GM19099 (cell line): ENCODE results near the gene HABP4.

Experiments used
- POLR2A ChIP-seq: IDR thresholded peaks from 3 replicates; pipeline ENCODE4 v1.6.1; 2011; ENCODE audit warnings: low read depth; ENCODE audit not compliant: insufficient read length; ENCODE audit errors: extremely low read depth

The HABP4 gene, protein sequence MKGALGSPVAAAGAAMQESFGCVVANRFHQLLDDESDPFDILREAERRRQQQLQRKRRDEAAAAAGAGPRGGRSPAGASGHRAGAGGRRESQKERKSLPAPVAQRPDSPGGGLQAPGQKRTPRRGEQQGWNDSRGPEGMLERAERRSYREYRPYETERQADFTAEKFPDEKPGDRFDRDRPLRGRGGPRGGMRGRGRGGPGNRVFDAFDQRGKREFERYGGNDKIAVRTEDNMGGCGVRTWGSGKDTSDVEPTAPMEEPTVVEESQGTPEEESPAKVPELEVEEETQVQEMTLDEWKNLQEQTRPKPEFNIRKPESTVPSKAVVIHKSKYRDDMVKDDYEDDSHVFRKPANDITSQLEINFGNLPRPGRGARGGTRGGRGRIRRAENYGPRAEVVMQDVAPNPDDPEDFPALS

DNA sequence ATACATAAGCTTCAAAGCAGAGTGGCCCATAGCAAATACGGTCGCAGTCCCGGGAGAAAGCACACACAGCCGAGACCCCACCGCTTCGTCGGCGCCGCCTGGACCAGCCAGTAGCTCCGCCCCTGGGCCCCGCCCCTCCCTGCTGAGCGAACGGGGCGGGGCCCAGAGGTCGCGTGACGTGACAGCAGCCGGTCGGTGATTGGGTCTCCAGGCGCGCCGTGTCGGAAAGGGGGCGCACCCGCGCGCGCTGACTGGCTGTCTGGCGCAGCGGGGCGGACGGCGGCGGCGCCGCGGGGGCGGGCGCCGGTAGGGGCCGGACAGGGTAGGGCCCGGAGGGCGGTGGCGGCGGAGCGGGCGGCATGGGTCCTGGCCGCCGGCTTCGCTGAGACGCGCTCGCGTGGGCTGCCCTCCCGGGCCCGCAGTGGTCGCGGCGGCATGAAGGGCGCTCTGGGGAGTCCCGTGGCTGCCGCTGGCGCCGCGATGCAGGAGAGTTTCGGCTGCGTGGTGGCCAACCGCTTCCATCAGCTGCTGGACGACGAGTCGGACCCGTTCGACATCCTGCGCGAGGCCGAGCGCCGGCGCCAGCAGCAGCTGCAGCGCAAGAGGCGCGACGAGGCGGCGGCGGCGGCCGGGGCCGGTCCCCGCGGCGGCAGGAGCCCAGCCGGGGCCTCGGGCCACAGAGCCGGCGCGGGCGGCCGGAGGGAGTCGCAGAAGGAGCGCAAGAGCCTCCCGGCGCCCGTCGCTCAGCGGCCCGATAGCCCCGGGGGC, at the start of gene HABP4:
TSS of gene HABP4 (plus strand) at position 325 of the 768 bp plus-strand sequence. CDS start at position 436, 111 bp downstream.
- peak; percentile 63 for TF ChIP-seq POLR2A

- no peak for TF ChIP-seq POLR2A
Measured at GRCh38 chr9:96408409-96409280, 41.3 kb upstream of the HABP4 start.

DNA sequence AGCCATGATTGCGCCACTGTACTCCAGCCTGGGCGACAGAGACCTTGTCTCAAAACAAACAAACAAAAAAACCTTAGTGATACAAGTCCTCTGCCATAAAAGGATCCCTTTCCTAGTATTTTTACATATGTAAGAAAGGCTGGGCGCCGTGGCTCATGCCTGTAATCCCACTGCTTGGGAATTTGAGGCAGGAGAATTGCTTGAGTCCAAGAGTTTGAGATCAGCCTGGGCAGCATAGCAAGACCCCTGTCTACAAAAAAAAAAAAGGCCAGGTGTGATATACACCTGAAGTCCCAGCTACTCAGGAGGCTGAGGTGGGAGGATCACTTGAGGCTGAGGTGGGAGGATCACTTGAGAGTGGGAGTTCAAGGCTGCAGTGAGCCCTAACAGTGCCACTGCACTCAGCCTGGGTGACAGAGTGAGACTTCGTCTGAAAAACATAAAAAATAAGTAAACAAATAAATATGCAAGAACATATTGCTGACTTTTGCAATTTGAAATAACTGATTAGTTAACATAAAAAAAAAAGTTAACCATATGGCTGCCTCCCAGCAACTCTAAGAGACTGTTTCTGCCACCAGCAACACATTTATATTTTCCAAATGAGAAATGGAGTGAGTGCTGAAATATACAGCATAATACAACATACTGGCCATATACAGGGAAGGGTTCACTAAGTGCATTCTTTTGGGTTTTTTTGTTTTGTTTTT, 38.7 kb upstream of the HABP4 start:
- no peak for TF ChIP-seq POLR2A

DNA sequence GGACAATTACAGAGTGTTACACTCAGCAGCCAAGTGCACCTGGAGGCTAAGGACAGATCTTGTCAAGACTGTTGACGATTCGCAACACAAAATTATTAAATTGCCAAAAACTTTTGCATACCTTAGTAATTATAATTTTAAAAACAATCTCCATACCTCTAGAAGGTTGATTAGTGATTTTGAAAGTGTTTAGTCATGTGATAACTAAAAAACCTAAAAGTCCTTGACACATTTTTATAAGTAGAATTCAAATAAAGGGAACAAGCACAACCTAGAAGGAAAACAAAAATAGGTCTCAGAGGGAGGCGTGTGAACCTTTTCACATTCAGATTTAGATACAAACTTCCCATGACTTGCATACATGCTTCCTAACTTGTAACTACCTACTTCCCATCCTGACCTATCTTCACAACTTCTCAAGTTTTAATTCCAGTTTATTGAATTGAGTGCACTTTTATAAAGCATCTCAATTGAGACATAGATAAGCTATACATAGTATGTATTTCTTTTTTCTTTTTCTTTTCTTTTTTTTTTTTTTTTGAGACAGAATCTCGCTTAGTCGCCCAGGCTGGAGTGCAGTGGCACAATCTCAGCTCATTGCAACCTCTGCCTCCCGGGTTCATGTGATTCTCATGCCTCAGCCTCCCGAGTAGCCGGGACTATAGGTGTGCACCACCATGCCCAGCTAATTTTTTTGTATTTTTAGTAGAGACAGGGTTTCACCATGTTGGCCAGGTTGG, 37.6 kb upstream of the HABP4 start:
- TF ChIP-seq POLR2A, result no peak

DNA sequence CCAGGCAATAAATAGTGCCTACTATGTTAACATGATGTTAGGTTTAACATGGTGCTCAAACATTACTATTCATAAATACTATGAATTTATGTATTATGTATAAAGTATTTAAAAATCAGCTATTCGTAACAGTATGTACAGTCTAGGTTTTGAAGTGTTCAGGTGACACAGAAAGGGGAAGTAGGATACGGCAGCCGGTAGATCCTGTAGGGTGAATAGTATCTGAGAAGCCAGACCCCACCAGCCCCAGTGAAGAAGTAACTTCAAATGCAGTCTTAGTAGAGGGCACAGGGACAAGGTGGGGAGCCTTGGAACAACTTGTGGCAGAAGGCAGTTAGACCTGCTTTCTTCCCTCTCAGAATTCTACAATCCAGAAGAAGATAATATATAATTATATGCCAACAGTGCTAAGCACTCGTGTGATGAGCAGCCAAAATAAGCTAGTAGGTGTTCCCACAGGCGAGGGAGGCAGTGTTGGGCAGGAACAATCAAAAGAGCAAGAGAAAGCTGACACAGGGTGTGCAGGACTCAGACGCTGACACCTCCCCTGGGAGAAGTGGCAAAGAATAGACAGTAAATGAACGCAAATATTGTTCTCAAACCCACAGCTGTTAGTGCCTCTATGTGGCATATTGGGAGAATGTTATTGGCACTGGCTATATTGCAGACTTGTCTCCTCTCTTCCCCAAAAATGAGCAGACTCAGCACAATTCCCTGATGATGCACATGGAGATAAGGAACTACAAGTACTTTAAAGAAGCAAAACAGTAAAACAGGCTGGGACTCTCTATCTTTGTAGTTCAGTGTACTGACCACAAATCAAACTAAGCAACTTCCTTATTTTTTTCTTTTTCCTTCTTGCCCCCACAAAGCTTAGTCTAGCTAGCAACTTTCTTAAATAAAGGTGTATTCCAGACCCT, 36.4 kb upstream of the HABP4 start:
- no peak for TF ChIP-seq POLR2A

GRCh38 chr9:96417051-96417586, 32.9 kb upstream of the HABP4 start:
- TF ChIP-seq POLR2A, result peak; percentile 75

DNA sequence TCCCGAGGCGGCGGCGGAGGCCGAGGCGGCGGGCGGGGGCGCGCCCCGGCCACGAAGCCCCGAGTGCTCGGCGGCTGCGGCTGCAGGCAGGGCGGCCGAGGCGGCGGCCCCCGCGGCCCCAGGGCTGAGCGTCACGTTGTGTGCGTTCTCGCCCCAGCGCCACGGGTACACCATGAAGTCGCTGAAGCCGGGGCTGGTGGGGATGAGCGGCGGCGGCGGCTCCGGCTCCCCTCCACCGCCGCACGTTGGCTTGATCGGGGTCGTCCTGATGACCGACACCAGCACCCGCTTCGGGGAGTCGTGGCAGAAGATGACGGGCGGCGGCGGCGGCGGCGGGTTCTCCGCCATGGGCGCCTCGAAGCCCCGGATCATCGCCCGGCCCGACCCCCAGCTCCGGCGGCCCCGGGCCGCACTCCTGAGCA, 32.3 kb upstream of the HABP4 start:
- TF ChIP-seq POLR2A, result no peak

DNA sequence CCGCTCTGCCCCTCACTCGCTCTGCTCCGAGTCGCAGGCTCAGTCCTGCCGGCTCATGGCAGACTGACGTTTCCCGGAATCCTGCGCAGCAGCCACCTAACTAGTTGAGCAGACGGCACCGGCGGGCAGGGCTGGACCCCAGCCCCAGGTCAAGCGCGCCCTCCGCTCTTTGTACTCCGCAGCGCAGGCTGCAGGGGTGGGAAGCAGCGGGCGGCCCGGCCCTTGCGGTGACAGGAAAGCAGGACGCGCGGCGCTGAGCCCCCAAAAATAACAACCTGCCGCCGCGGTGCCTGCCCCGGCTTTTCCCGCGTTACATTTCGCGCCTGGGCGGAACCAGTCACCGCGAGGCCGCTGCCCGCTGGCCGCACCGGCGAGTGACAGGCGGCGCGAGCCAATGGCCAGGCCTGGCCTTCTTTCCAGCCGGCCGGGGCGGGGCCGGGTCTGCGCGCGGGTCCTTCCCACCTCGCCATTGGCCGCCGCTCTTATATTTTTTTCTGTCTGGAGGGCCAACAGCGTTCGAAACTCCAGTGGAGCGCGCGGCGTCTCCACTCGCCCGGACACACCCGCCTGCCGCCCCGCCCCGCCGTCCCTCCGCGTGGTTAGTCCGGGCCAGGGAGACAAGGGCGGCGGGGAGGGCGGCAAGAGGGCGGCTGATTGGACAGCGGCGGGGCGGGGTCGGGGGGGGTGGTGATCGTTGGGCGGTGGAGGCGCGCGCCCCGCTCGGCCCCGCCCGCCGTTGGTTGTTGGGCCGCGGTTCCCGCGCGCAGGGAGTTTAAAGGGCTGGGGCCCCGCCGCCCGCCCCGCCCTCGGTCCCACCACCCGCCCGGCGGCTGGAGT, 31.7 kb upstream of the HABP4 start, which contains the start of gene ZNF367:
TSS of gene ZNF367 (minus strand) at position 288 of the 837 bp plus-strand sequence. CDS start 338 bp downstream, outside the sequence.
- TF ChIP-seq POLR2A, result peak; percentile 78

- TF ChIP-seq POLR2A, result peak; percentile 57
Measured at GRCh38 chr9:96418920-96419690, 30.9 kb upstream of the HABP4 start.

- TF ChIP-seq POLR2A, result no peak
Measured at GRCh38 chr9:96419691-96419969, 30.3 kb upstream of the HABP4 start.

- no peak for TF ChIP-seq POLR2A
Measured at GRCh38 chr9:96420468-96421219, 29.3 kb upstream of the HABP4 start.
